HepG2 (cell line): ENCODE results near the gene PIGW. TPM values are rescaled to one million over a fixed set of nuclear protein-coding genes. Genes with fewer than 3 reads are reported as not detected.

ENCODE experiments used
- CCAR2 ChIP-seq: fragments of 200-400 bp; formaldehyde crosslinking; optimal IDR thresholded peaks from 2 replicates; pipeline ENCODE3; 2018; ENCODE audit warnings: low read depth, mild to moderate bottlenecking, low read length, moderate library complexity
- ELF1 ChIP-seq: sonication (generic); formaldehyde crosslinking; IDR thresholded peaks from 2 replicates; pipeline ENCODE4 v1.4.0; 2020; ENCODE audit warnings: missing genetic modification reagents
- ETV5 ChIP-seq: IDR thresholded peaks from 2 replicates; pipeline ENCODE4 v1.6.1; 2018; ENCODE audit warnings: missing biosample characterization, missing genetic modification reagents, inconsistent platforms, borderline replicate concordance
- FLYWCH1 ChIP-seq: sonication (generic); formaldehyde crosslinking; IDR thresholded peaks from 2 replicates; pipeline ENCODE4 v1.8.1; 2023; ENCODE audit warnings: mild to moderate bottlenecking, missing genetic modification reagents
- MYNN ChIP-seq: sonication (generic); formaldehyde crosslinking; IDR thresholded peaks from 2 replicates; pipeline ENCODE4 v1.4.0; 2020; ENCODE audit warnings: mild to moderate bottlenecking, low read depth, missing genetic modification reagents
- NR2C2 ChIP-seq: sonication (generic); formaldehyde crosslinking; IDR thresholded peaks from 2 replicates; pipeline ENCODE4 v1.4.0; 2020; ENCODE audit warnings: missing genetic modification reagents, mild to moderate bottlenecking, moderate library complexity, borderline replicate concordance
- SMAD9 ChIP-seq: sonication (generic); formaldehyde crosslinking; IDR thresholded peaks from 2 replicates; pipeline ENCODE4 v1.5.1; 2020; ENCODE audit warnings: mild to moderate bottlenecking, missing genetic modification reagents
- TOE1 ChIP-seq: sonication (generic); formaldehyde crosslinking; IDR thresholded peaks from 2 replicates; pipeline ENCODE4 v1.4.0; 2020; ENCODE audit warnings: mild to moderate bottlenecking, missing genetic modification reagents
- ZEB1 ChIP-seq: IDR thresholded peaks from 2 replicates; pipeline ENCODE4 v1.6.1; 2012; ENCODE audit warnings: mild to moderate bottlenecking, low read depth, inconsistent platforms; ENCODE audit not compliant: insufficient replicate concordance
- ZNF10 ChIP-seq: sonication (generic); formaldehyde crosslinking; IDR thresholded peaks from 2 replicates; pipeline ENCODE4 v1.4.0; 2020; ENCODE audit warnings: mild to moderate bottlenecking, low read depth, missing genetic modification reagents, borderline replicate concordance
- ZNF331 ChIP-seq: sonication (generic); formaldehyde crosslinking; IDR thresholded peaks from 2 replicates; pipeline ENCODE4 v1.4.0; 2020; ENCODE audit warnings: missing genetic modification reagents
- ZNF563 ChIP-seq: sonication (generic); formaldehyde crosslinking; IDR thresholded peaks from 2 replicates; pipeline ENCODE4 v1.8.0; 2022; ENCODE audit warnings: mild to moderate bottlenecking, moderate library complexity, missing genetic modification reagents
- ZNF737 ChIP-seq: sonication (generic); formaldehyde crosslinking; IDR thresholded peaks from 2 replicates; pipeline ENCODE4 v1.5.0; 2020; ENCODE audit warnings: missing genetic modification reagents, mild to moderate bottlenecking, borderline replicate concordance
- ZSCAN25 ChIP-seq: sonication (generic); formaldehyde crosslinking; IDR thresholded peaks from 2 replicates; pipeline ENCODE4 v1.8.0; 2022; ENCODE audit warnings: mild to moderate bottlenecking, missing genetic modification reagents
- polyA plus RNA-seq, 8 experiments: library from polyadenylated mRNA; depleted of rRNA in 3 of 8; stranded (reverse) in 7 of 8; unstranded in 1 of 8; fragments of >200 nt; fragmentation: Illumina TruSeq in 4 of 8; extraction: Trizol in 4 of 8; gene quantifications; 2 replicates each; pipeline versions ENCODE4 v1.2.1 to v1.2.3, GENCODE V29; 2011 to 2016; ENCODE audit warnings: low read depth in 4 of 8, missing spikeins in 1 of 8, mixed read lengths in 1 of 8; ENCODE audit not compliant: insufficient read depth in 1 of 8
- total RNA-seq, 5 experiments: library from RNA; depleted of rRNA; stranded (reverse); fragments of >200 nt; fragmentation: Illumina TruSeq; extraction: Trizol; gene quantifications; 2 replicates each; pipeline ENCODE4 v1.2.3, GENCODE V29; 2016; ENCODE audit warnings: low read depth in 1 of 5
- TF ChIP-seq, protein P1 (sequence below): sonication (generic); formaldehyde crosslinking; IDR thresholded peaks from 2 replicates; pipeline ENCODE4 v1.4.0; 2020; ENCODE audit warnings: mild to moderate bottlenecking, missing genetic modification reagents, borderline replicate concordance
- TF ChIP-seq, protein P2 (sequence below): sonication (generic); formaldehyde crosslinking; IDR thresholded peaks from 2 replicates; pipeline ENCODE4 v1.5.0; 2020; ENCODE audit warnings: mild to moderate bottlenecking, low read depth, missing genetic modification reagents, borderline replicate concordance
- TF ChIP-seq, protein P3 (sequence below): sonication (generic); formaldehyde crosslinking; IDR thresholded peaks from 2 replicates; pipeline ENCODE4 v1.5.0; 2020; ENCODE audit warnings: missing genetic modification reagents
- TF ChIP-seq, protein P4 (sequence below): sonication (generic); formaldehyde crosslinking; IDR thresholded peaks from 2 replicates; pipeline ENCODE4 v1.5.1; 2020; ENCODE audit warnings: mild to moderate bottlenecking, missing genetic modification reagents
- TF ChIP-seq, protein P5 (sequence below): sonication (generic); formaldehyde crosslinking; IDR thresholded peaks from 2 replicates; pipeline ENCODE4 v1.4.0; 2020; ENCODE audit warnings: mild to moderate bottlenecking, low read depth, missing genetic modification reagents

The PIGW gene
- total and polyA plus RNA-seq, 2 of the 13 experiments (the other 11 are each of a cell fraction or from before 2014, with no cell fraction given): 9.0 to 24.0 TPM

DNA sequence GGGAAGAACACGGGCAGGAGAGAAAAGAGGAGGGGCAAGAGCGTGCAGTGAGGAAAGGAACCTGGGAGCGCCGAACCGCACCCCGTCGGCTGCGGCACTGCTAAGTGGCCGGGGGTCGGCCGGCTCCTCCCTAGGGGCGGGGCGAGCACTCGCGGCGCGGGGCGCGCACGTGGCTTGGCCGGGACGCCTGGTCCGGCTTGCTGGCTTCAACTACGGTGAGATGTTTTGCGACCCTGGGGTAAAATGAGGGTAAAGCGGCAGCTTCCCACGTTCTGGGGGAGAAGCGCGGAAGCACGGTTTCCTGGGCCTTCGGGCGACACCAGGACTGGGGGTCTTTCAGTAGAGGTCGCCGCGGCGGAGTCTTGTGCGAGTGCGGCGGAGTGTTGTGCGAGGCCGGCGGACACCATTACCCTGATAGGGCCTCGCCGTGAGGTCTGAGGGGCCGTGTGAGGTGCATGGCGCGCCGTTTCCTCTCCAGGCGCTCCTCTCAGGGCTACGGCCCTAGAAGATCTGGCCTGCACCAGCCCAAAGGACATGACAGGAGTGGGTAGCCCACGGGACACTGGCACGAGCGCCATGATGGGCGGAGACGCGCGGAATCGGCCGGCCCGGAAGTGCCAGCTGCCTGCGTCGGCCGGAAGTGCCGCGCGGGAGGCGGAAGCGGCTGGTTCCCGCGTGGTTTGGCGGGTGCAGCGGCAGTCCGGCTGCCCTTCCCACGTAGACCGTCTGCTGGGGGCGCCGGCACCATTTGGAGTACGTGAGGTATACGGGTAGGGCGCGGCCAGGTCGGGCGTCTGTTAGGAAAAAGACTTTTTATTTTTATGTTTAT is at the start of gene PIGW, which contains the start of gene MYO19 (continued):
- TF ChIP-seq, protein P1, sequence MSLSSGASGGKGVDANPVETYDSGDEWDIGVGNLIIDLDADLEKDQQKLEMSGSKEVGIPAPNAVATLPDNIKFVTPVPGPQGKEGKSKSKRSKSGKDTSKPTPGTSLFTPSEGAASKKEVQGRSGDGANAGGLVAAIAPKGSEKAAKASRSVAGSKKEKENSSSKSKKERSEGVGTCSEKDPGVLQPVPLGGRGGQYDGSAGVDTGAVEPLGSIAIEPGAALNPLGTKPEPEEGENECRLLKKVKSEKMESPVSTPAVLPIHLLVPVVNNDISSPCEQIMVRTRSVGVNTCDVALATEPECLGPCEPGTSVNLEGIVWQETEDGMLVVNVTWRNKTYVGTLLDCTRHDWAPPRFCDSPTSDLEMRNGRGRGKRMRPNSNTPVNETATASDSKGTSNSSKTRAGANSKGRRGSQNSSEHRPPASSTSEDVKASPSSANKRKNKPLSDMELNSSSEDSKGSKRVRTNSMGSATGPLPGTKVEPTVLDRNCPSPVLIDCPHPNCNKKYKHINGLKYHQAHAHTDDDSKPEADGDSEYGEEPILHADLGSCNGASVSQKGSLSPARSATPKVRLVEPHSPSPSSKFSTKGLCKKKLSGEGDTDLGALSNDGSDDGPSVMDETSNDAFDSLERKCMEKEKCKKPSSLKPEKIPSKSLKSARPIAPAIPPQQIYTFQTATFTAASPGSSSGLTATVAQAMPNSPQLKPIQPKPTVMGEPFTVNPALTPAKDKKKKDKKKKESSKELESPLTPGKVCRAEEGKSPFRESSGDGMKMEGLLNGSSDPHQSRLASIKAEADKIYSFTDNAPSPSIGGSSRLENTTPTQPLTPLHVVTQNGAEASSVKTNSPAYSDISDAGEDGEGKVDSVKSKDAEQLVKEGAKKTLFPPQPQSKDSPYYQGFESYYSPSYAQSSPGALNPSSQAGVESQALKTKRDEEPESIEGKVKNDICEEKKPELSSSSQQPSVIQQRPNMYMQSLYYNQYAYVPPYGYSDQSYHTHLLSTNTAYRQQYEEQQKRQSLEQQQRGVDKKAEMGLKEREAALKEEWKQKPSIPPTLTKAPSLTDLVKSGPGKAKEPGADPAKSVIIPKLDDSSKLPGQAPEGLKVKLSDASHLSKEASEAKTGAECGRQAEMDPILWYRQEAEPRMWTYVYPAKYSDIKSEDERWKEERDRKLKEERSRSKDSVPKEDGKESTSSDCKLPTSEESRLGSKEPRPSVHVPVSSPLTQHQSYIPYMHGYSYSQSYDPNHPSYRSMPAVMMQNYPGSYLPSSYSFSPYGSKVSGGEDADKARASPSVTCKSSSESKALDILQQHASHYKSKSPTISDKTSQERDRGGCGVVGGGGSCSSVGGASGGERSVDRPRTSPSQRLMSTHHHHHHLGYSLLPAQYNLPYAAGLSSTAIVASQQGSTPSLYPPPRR (CRISPR knock-in tag): 0 out of 2 replicates have a peak, but pooled peaks have one; percentile 32
- peak; percentile 89 for TF ChIP-seq ETV5
- 0 out of 2 replicates have a peak, but pooled peaks have one; percentile 47 for TF ChIP-seq ZNF563 (CRISPR knock-in tag)
- TF ChIP-seq ZNF331 (CRISPR knock-in tag): no peak
- TF ChIP-seq MYNN (CRISPR knock-in tag): no peak
- no peak; the same call in 1 of the 2 replicates for TF ChIP-seq ZSCAN25 (CRISPR knock-in tag)
- TF ChIP-seq, protein P2, sequence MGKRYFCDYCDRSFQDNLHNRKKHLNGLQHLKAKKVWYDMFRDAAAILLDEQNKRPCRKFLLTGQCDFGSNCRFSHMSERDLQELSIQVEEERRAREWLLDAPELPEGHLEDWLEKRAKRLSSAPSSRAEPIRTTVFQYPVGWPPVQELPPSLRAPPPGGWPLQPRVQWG: no peak
- TF ChIP-seq ZNF737 (CRISPR knock-in tag): no peak
- TF ChIP-seq ZEB1: no peak
- TF ChIP-seq FLYWCH1: no peak
- no peak for TF ChIP-seq CCAR2
- TF ChIP-seq TOE1: 0 out of 2 replicates have a peak, but pooled peaks have one; percentile 33
- TF ChIP-seq ZNF10 (CRISPR knock-in tag): no peak
- TF ChIP-seq, protein P3, sequence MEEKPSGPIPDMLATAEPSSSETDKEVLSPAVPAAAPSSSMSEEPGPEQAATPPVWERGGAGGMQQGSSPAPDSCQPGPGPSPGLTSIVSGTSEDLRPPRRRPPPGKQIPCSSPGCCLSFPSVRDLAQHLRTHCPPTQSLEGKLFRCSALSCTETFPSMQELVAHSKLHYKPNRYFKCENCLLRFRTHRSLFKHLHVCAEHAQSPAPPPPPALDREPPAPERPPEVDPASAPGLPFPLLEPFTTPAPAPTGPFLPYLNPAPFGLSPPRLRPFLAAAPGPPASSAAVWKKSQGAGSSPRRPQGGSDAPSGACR (CRISPR knock-in tag): peak; percentile 77
- TF ChIP-seq, protein P4, sequence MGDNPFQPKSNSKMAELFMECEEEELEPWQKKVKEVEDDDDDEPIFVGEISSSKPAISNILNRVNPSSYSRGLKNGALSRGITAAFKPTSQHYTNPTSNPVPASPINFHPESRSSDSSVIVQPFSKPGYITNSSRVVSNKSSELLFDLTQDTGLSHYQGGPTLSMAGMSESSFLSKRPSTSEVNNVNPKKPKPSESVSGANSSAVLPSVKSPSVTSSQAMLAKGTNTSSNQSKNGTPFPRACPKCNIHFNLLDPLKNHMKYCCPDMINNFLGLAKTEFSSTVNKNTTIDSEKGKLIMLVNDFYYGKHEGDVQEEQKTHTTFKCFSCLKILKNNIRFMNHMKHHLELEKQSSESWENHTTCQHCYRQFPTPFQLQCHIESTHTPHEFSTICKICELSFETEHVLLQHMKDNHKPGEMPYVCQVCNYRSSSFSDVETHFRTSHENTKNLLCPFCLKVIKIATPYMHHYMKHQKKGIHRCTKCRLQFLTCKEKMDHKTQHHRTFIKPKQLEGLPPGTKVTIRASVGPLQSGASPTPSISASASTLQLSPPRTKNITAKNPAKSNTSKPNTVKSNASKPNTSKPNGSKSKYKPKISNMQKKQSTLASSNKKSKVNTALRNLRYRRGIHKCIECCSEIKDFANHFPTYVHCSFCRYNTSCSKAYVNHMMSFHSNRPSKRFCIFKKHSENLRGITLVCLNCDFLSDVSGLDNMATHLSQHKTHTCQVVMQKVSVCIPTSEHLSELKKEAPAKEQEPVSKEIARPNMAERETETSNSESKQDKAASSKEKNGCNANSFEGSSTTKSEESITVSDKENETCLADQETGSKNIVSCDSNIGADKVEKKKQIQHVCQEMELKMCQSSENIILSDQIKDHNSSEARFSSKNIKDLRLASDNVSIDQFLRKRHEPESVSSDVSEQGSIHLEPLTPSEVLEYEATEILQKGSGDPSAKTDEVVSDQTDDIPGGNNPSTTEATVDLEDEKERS (CRISPR knock-in tag): no peak
- TF ChIP-seq NR2C2 (CRISPR knock-in tag): peak; percentile 22; the same call in 1 of the 2 replicates
- TF ChIP-seq, protein P5, sequence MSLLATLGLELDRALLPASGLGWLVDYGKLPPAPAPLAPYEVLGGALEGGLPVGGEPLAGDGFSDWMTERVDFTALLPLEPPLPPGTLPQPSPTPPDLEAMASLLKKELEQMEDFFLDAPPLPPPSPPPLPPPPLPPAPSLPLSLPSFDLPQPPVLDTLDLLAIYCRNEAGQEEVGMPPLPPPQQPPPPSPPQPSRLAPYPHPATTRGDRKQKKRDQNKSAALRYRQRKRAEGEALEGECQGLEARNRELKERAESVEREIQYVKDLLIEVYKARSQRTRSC (CRISPR knock-in tag): peak; percentile 2; the same call in 1 of the 2 replicates
- peak; percentile 97 for TF ChIP-seq ELF1 (CRISPR knock-in tag)
- TF ChIP-seq SMAD9: no peak
